Keratinocyte (primary cell): ENCODE data around the gene CLEC3B. TPM values are rescaled to one million over a fixed set of nuclear protein-coding genes. Genes with fewer than 3 reads are reported as not detected.

Source experiments
- DNase-seq: peaks from one replicate; pipeline ENCODE4 v3.0.0-alpha.2; 2011; ENCODE audit warnings: low read depth, missing footprints, low spot score
- FAIRE-seq: peaks from 2 replicates; lab custom pipeline; 2011; peaks lifted over from hg19 to GRCh38; lab: Jason Lieb, UNC
- H2AFZ ChIP-seq: 2 replicates; pipeline ENCODE4 v1.6.0; 2012; ENCODE audit warnings: low read length, control low read depth, inconsistent platforms; ENCODE audit not compliant: control insufficient read depth
- H3K27ac ChIP-seq: 2 replicates; pipeline ENCODE4 v1.5.1; 2011; ENCODE audit warnings: low read length; ENCODE audit not compliant: control insufficient read depth, insufficient read depth
- H3K27me3 ChIP-seq: 3 replicates; pipeline ENCODE4 v1.6.0; 2011; ENCODE audit warnings: low read length; ENCODE audit not compliant: control insufficient read depth, insufficient read depth; ENCODE audit errors: extremely low read depth
- H3K36me3 ChIP-seq, 2 experiments: 2 replicates in 1 of 2; 3 replicates in 1 of 2; pipeline ENCODE4 v1.5.1; 2011; ENCODE audit warnings: low read length in 2 of 2, mild to moderate bottlenecking in 1 of 2; ENCODE audit not compliant: control insufficient read depth in 2 of 2, insufficient read depth in 2 of 2; ENCODE audit errors: extremely low read depth in 1 of 2
- H3K4me1 ChIP-seq: 3 replicates; pipeline ENCODE4 v1.5.1; 2011; ENCODE audit warnings: low read length; ENCODE audit not compliant: control insufficient read depth, insufficient read depth; ENCODE audit errors: extremely low read depth
- H3K4me2 ChIP-seq: 3 replicates; pipeline ENCODE4 v1.6.0; 2011; ENCODE audit warnings: low read depth, low read length; ENCODE audit not compliant: control insufficient read depth, insufficient read depth; ENCODE audit errors: extremely low read depth
- H3K4me3 ChIP-seq, 3 experiments: fragments of 200-600 bp in 1 of 3; sonication (generic) in 1 of 3; 2 replicates in 2 of 3; 3 replicates in 1 of 3; pipeline ENCODE4 v1.5.1; 2011 to 2016; ENCODE audit warnings: low read length in 3 of 3, mild to moderate bottlenecking in 3 of 3, control low read depth in 2 of 3, inconsistent platforms in 1 of 3, low read depth in 1 of 3, mixed read lengths in 1 of 3, mixed run types in 1 of 3, moderate library complexity in 1 of 3; ENCODE audit not compliant: control insufficient read depth in 2 of 3, insufficient read depth in 2 of 3; ENCODE audit errors: extremely low read depth in 1 of 3
- H3K79me2 ChIP-seq: 2 replicates; pipeline ENCODE4 v1.6.0; 2012; ENCODE audit warnings: low read length; ENCODE audit not compliant: control insufficient read depth, insufficient read depth
- H3K9ac ChIP-seq: 3 replicates; pipeline ENCODE4 v1.6.0; 2011; ENCODE audit warnings: low read length; ENCODE audit not compliant: control insufficient read depth, insufficient read depth; ENCODE audit errors: extremely low read depth
- H3K9me1 ChIP-seq: 3 replicates; pipeline ENCODE4 v1.6.0; 2011; ENCODE audit warnings: low read length; ENCODE audit not compliant: control insufficient read depth, insufficient read depth; ENCODE audit errors: extremely low read depth
- H3K9me3 ChIP-seq: 2 replicates; pipeline ENCODE4 v1.5.1; 2012; ENCODE audit warnings: low read depth, low read length; ENCODE audit not compliant: control insufficient read depth
- H4K20me1 ChIP-seq: 3 replicates; pipeline ENCODE4 v1.6.0; 2011; ENCODE audit warnings: low read length; ENCODE audit not compliant: control insufficient read depth, insufficient read depth; ENCODE audit errors: extremely low read depth
- EZH2 ChIP-seq: IDR thresholded peaks from one replicate; pipeline ENCODE4 v1.6.1; 2012; ENCODE audit warnings: inconsistent platforms, mild to moderate bottlenecking, low read length, moderate library complexity
- dilution Hi-C: fragments of 300-500 bp; cut with MboI; formaldehyde crosslinking; loops from one replicate; pipeline ENCODE4 v1.7.0; 2020; ENCODE audit warnings: low sequenced_read_pairs; ENCODE audit not compliant: extremely low pct_ligation_motif_present
- polyA plus RNA-seq, 5 experiments: library from polyadenylated mRNA; depleted of rRNA in 3 of 5; stranded (reverse) in 3 of 5; stranded (forward) in 1 of 5; unstranded in 1 of 5; fragments of >200 nt; gene quantifications; 1 replicate in 1 of 5; 2 replicates in 3 of 5; 3 replicates in 1 of 5; pipeline versions ENCODE4 v1.2.1 to v1.2.3, GENCODE V29; 2011 to 2012; ENCODE audit warnings: missing spikeins in 2 of 5, low read depth in 1 of 5, low replicate concordance in 1 of 5
- TF ChIP-seq, protein P1 (sequence below), 3 experiments: IDR thresholded peaks in 1 of 3; conservative IDR thresholded peaks in 1 of 3; optimal IDR thresholded peaks in 1 of 3; 2 replicates in 2 of 3; 3 replicates in 1 of 3; pipeline versions ENCODE3 to v1.5.1; 2011; ENCODE audit warnings: low read length in 3 of 3, mild to moderate bottlenecking in 3 of 3, moderate library complexity in 2 of 3, control low read depth in 1 of 3, inconsistent platforms in 1 of 3; ENCODE audit not compliant: insufficient read depth in 2 of 3; ENCODE audit errors: extremely low read depth in 1 of 3

Gene CLEC3B
- polyA plus RNA-seq, 1 donor (not counting 4 experiments of a cell fraction or from before 2014, with no cell fraction given) = not detected

DNA sequence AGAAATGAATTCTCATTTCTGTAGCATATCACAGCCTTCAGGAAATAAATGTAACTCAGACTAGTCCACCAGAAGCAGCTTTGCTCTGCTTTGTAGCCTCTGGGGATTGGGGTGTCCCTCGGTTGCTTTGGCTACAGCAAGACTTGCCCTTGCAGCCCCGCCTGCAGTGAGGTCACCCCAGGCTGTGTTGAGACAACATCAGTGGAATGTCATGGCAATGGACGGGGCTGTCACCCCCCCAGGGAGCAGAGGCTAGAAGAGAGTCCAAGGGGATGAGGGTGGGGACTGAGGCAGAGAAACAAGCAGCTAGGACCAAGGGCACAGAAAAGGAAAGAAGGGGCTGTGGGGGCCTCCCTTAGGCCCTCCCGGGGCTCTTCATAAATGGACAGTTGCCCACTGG is 854 bp downstream of the CLEC3B start:
- no peak for DNase-seq
- Histone ChIP-seq H3K9me1 (no peaks in the 10 kb centered on the region), H3K9me3 (no peaks in the 10 kb centered on the region), H3K4me2 (no peak overlapping the region), H3K79me2 (no peaks in the 10 kb centered on the region), H4K20me1 (no peaks in the 10 kb centered on the region), H3K36me3 (no peaks in the 10 kb centered on the region), H3K4me3 (no peak overlapping the region), H3K9ac (no peak overlapping the region), H3K27me3 (no peaks in the 10 kb centered on the region), H2AFZ (no peak overlapping the region), H3K4me1 (peaks cover 3% of the 10 kb centered on the region), H3K27ac (no peak overlapping the region)
- dilution Hi-C loops = no loop called here
- no peak for FAIRE-seq
- no peak for TF ChIP-seq EZH2
- TF ChIP-seq, protein P1, sequence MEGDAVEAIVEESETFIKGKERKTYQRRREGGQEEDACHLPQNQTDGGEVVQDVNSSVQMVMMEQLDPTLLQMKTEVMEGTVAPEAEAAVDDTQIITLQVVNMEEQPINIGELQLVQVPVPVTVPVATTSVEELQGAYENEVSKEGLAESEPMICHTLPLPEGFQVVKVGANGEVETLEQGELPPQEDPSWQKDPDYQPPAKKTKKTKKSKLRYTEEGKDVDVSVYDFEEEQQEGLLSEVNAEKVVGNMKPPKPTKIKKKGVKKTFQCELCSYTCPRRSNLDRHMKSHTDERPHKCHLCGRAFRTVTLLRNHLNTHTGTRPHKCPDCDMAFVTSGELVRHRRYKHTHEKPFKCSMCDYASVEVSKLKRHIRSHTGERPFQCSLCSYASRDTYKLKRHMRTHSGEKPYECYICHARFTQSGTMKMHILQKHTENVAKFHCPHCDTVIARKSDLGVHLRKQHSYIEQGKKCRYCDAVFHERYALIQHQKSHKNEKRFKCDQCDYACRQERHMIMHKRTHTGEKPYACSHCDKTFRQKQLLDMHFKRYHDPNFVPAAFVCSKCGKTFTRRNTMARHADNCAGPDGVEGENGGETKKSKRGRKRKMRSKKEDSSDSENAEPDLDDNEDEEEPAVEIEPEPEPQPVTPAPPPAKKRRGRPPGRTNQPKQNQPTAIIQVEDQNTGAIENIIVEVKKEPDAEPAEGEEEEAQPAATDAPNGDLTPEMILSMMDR (optimal IDR thresholded peaks at IDR 0.05 in 1 of 3, IDR thresholded peaks at IDR 0.05 in 1 of 3, conservative IDR thresholded peaks at IDR 0.05 in 1 of 3; ENCODE audit: extremely low read depth in 1 of 3, insufficient read depth in 2 of 3, low read length in 3 of 3) = no peak

DNA sequence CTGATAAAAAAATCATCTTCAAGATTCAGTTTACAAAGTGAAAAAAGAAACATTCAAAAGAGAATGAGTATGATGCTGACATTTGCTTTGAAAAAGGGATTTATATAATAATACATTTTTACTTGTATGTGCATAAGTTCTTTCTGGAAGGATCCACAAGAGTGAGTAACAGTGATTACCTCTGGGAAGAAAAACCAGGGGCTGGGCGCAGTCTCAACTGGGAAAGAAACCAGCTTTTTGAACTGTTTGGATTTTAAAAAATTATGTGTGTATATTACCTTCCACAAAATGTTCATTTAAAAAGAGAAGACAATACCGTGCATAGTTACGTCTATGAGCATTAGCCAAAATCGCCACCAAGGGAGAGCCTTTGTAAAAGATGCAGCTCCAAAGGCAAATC is 1.3 kb downstream of the CLEC3B start:
- Histone ChIP-seq H4K20me1 (no peaks in the 10 kb centered on the region), H3K4me3 (no peak overlapping the region), H3K9me3 (no peaks in the 10 kb centered on the region), H3K9me1 (no peaks in the 10 kb centered on the region), H3K27me3 (no peaks in the 10 kb centered on the region), H3K4me1 (peaks cover 3% of the 10 kb centered on the region), H3K4me2 (no peak overlapping the region), H3K27ac (no peak overlapping the region), H3K79me2 (no peaks in the 10 kb centered on the region), H3K36me3 (no peaks in the 10 kb centered on the region), H3K9ac (no peak overlapping the region), H2AFZ (no peak overlapping the region)
- TF ChIP-seq, protein P1 (optimal IDR thresholded peaks at IDR 0.05 in 1 of 3, IDR thresholded peaks at IDR 0.05 in 1 of 3, conservative IDR thresholded peaks at IDR 0.05 in 1 of 3; ENCODE audit: extremely low read depth in 1 of 3, insufficient read depth in 2 of 3, low read length in 3 of 3) = no peak
- TF ChIP-seq EZH2 = no peak
- FAIRE-seq (no peak), DNase-seq (no peak)
- dilution Hi-C loops = no loop called here
